Measurements from ENCODE around the gene STUM.

The STUM gene

GRCh38 chr1:226656601-226657277 lies 108.2 kb downstream of the STUM start:
- no peak for DNase-seq

GRCh38 chr1:226657895-226658545 lies 109.5 kb downstream of the STUM start:
- DNase-seq = no peak

GRCh38 chr1:226658546-226659125 lies 110.1 kb downstream of the STUM start:
- no peak for DNase-seq

All from SW 1271 (cell line).